Progenitor cell of endocrine pancreas (in vitro differentiated cells): ENCODE results near the gene FOXA3. TPM values are rescaled to one million over a fixed set of nuclear protein-coding genes. Genes with fewer than 3 reads are reported as not detected.

Experiments used
- DNase-seq: peaks from one replicate; pipeline ENCODE4 v3.0.0; 2021; ENCODE audit warnings: low spot score; ENCODE audit not compliant: unreplicated experiment
- H3K27ac Mint-ChIP-seq: 2 replicates; pipeline ENCODE4 v1.8.0; 2021; ENCODE audit warnings: mild to moderate bottlenecking, moderate library complexity, mixed read lengths
- H3K27me3 Mint-ChIP-seq: 2 replicates; pipeline ENCODE4 v1.8.0; 2021; ENCODE audit warnings: mixed read lengths
- H3K36me3 Mint-ChIP-seq: 2 replicates; pipeline ENCODE4 v1.8.0; 2022; ENCODE audit warnings: mixed read lengths; ENCODE audit not compliant: insufficient read depth
- H3K4me1 Mint-ChIP-seq: 2 replicates; pipeline ENCODE4 v1.8.0; 2021; ENCODE audit warnings: low read depth, mixed read lengths
- H3K4me3 Mint-ChIP-seq: 2 replicates; pipeline ENCODE4 v1.8.0; 2021; ENCODE audit warnings: low read depth, mild to moderate bottlenecking, moderate library complexity, mixed read lengths
- H3K9me3 Mint-ChIP-seq: 2 replicates; pipeline ENCODE4 v1.8.0; 2021; ENCODE audit warnings: low read depth, mixed read lengths
- CTCF ChIP-seq: fragments of 200-600 bp; sonication (generic); IDR thresholded peaks from one replicate; pipeline ENCODE4 v1.5.0; 2021; ENCODE audit warnings: antibody characterized with exemption, mild to moderate bottlenecking; ENCODE audit not compliant: unreplicated experiment
- total RNA-seq: library from RNA; stranded (reverse); gene quantifications from 2 replicates; pipeline ENCODE4 v1.2.1, GENCODE V29; 2021

Gene FOXA3
- total RNA-seq, 1 donor from 2014 or later, result 23.5 TPM

- H3K4me3 Mint-ChIP-seq, result peak overlapping the region; percentile 50
- peak; percentile 95 for TF ChIP-seq CTCF
- H3K9me3 Mint-ChIP-seq, result no peaks in the 10 kb centered on the region
- H3K36me3 Mint-ChIP-seq, result peaks cover 3% of the 10 kb centered on the region
- peaks cover 3% of the 10 kb centered on the region for H3K27me3 Mint-ChIP-seq
- peak; percentile 96 for DNase-seq
- peaks cover 2% of the 10 kb centered on the region for H3K4me1 Mint-ChIP-seq
- H3K27ac Mint-ChIP-seq, result peak overlapping the region; percentile 82
Measured at GRCh38 chr19:45817010-45817724, 47.0 kb upstream of the FOXA3 start.

- peaks cover 3% of the 10 kb centered on the region for H3K36me3 Mint-ChIP-seq
Measured at GRCh38 chr19:45817725-45818301, 46.3 kb upstream of the FOXA3 start.

GRCh38 chr19:45819769-45820168 is 44.4 kb upstream of the FOXA3 start:
- Mint-ChIP-seq H3K9me3 (no peaks in the 10 kb centered on the region), H3K27me3 (no peaks in the 10 kb centered on the region), H3K4me1 (peaks cover 2% of the 10 kb centered on the region), H3K27ac (no peak overlapping the region), H3K4me3 (no peak overlapping the region), H3K36me3 (peaks cover 6% of the 10 kb centered on the region)
- no peak for TF ChIP-seq CTCF
- no peak for DNase-seq

More at GRCh38 chr19:45817725-45818301, 46.3 kb upstream of the FOXA3 start:
- H3K4me1 Mint-ChIP-seq, result peaks cover 2% of the 10 kb centered on the region
- no peak for TF ChIP-seq CTCF
- no peak overlapping the region for H3K4me3 Mint-ChIP-seq
- no peak overlapping the region for H3K27ac Mint-ChIP-seq
- DNase-seq, result no peak
- peaks cover 3% of the 10 kb centered on the region for H3K27me3 Mint-ChIP-seq
- no peaks in the 10 kb centered on the region for H3K9me3 Mint-ChIP-seq

GRCh38 chr19:45820413-45821102 is 43.6 kb upstream of the FOXA3 start:
- Mint-ChIP-seq H3K27ac (no peak overlapping the region), H3K4me1 (peaks cover 2% of the 10 kb centered on the region), H3K9me3 (no peaks in the 10 kb centered on the region), H3K27me3 (no peaks in the 10 kb centered on the region), H3K36me3 (peaks cover 6% of the 10 kb centered on the region), H3K4me3 (no peak overlapping the region)
- TF ChIP-seq CTCF, result no peak
- DNase-seq, result no peak

- TF ChIP-seq CTCF, result no peak
- H3K36me3 Mint-ChIP-seq, result peaks cover 8% of the 10 kb centered on the region
- no peaks in the 10 kb centered on the region for H3K27me3 Mint-ChIP-seq
- H3K4me1 Mint-ChIP-seq, result peaks cover 2% of the 10 kb centered on the region
- no peak overlapping the region for H3K27ac Mint-ChIP-seq
- no peak overlapping the region for H3K4me3 Mint-ChIP-seq
- no peaks in the 10 kb centered on the region for H3K9me3 Mint-ChIP-seq
- DNase-seq, result no peak
Measured at GRCh38 chr19:45821103-45821521, 43.0 kb upstream of the FOXA3 start.
